GM19397 (cell line): ENCODE data around the gene RNF148.
"Not testable (repeated sequence)": the region's sequence is repeated elsewhere in the genome, so short reads cannot be mapped to it uniquely, and the experiment has no call there.

ENCODE experiments used
- ATAC-seq: cut with Tn5 transposase; IDR thresholded peaks from one replicate; pipeline ENCODE4 v1.9.1; 2021; ENCODE audit warnings: mild to moderate bottlenecking, moderate library complexity; ENCODE audit not compliant: unreplicated experiment

The RNF148 gene

GRCh38 chr7:122691569-122692235 is 11.0 kb downstream of the RNF148 start:
- no peak for ATAC-seq

- ATAC-seq: no peak
Measured at GRCh38 chr7:122689346-122690109, 13.2 kb downstream of the RNF148 start.

- no peak for ATAC-seq
Measured at GRCh38 chr7:122688400-122688998, 14.2 kb downstream of the RNF148 start.

- no peak for ATAC-seq
Measured at GRCh38 chr7:122686360-122686878, 16.3 kb downstream of the RNF148 start.

GRCh38 chr7:122684504-122684903 is 18.2 kb downstream of the RNF148 start:
- ATAC-seq: no peak

- ATAC-seq: no peak
Measured at GRCh38 chr7:122682815-122683550, 19.7 kb downstream of the RNF148 start.

GRCh38 chr7:122681186-122681585 is 21.5 kb downstream of the RNF148 start:
- ATAC-seq: not testable (repeated sequence)

- no peak for ATAC-seq
Measured at GRCh38 chr7:122679813-122680212, 22.9 kb downstream of the RNF148 start.

- not testable (repeated sequence) for ATAC-seq
Measured at GRCh38 chr7:122679269-122679709, 23.4 kb downstream of the RNF148 start.

- no peak for ATAC-seq
Measured at GRCh38 chr7:122677149-122677548, 25.6 kb downstream of the RNF148 start.

- no peak for ATAC-seq
Measured at GRCh38 chr7:122676466-122676865, 26.3 kb downstream of the RNF148 start.

GRCh38 chr7:122675621-122676020 is 27.1 kb downstream of the RNF148 start:
- ATAC-seq: no peak

- no peak for ATAC-seq
Measured at GRCh38 chr7:122675011-122675410, 27.7 kb downstream of the RNF148 start.

- no peak for ATAC-seq
Measured at GRCh38 chr7:122674502-122674901, 28.2 kb downstream of the RNF148 start.

GRCh38 chr7:122673951-122674350 is 28.8 kb downstream of the RNF148 start:
- no peak for ATAC-seq

GRCh38 chr7:122672536-122672935 is 30.2 kb downstream of the RNF148 start:
- ATAC-seq: no peak

- ATAC-seq: no peak
Measured at GRCh38 chr7:122663733-122664132, 39.0 kb downstream of the RNF148 start.

- ATAC-seq: no peak
Measured at GRCh38 chr7:122658856-122659255, 43.9 kb downstream of the RNF148 start.

- ATAC-seq: no peak
Measured at GRCh38 chr7:122653685-122654084, 49.0 kb downstream of the RNF148 start.

GRCh38 chr7:122652876-122653275 is 49.8 kb downstream of the RNF148 start:
- no peak for ATAC-seq
